Esophagus muscularis mucosa (tissue), 4 donors: ENCODE data around the gene USP17L28.
"Not testable (repeated sequence)": the region's sequence is repeated elsewhere in the genome, so short reads cannot be mapped to it uniquely, and the experiment has no call there.

Experiments
- CTCF ChIP-seq, 3 experiments: fragments of 200-600 bp in 2 of 3; fragments of 450-650 bp in 1 of 3; sonication (generic) in 2 of 3; IDR thresholded peaks; one replicate each; pipeline ENCODE4 v1.5.1; 2017 to 2019; ENCODE audit warnings: antibody characterized with exemption in 3 of 3, mild to moderate bottlenecking in 2 of 3, moderate library complexity in 1 of 3
- EP300 ChIP-seq: sonication (generic); formaldehyde crosslinking; IDR thresholded peaks from one replicate; pipeline ENCODE4 v1.6.1; 2017; ENCODE audit warnings: antibody characterized with exemption
- POLR2AphosphoS5 ChIP-seq, 2 donors: sonication (generic); formaldehyde crosslinking; IDR thresholded peaks; one replicate each; pipeline ENCODE4 v1.6.1; 2017; ENCODE audit warnings: antibody characterized with exemption in 2 of 2

GRCh38 chr4:9324865-9325264 is 23.8 kb upstream of the USP17L28 start, which contains the start of gene USP17L24:
- not testable (repeated sequence) for TF ChIP-seq POLR2AphosphoS5 (IDR thresholded peaks at IDR 0.05); CTCF (IDR thresholded peaks at IDR 0.05); EP300
